Panc1 (cell line): ENCODE measurements around the gene EYA2.

Experiments used
- CTCF ChIP-seq: fragments of 450-650 bp; IDR thresholded peaks from 2 replicates; pipeline ENCODE4 v1.5.1; 2017; ENCODE audit warnings: mild to moderate bottlenecking
- POLR2AphosphoS5 ChIP-seq: IDR thresholded peaks from 2 replicates; pipeline ENCODE4 v1.6.1; 2012; ENCODE audit warnings: mild to moderate bottlenecking, low read depth, low read length, moderate library complexity
- REST ChIP-seq, 2 experiments: IDR thresholded peaks; 2 replicates each; pipeline ENCODE4 v1.6.1; 2011 to 2012; ENCODE audit warnings: low read depth in 2 of 2, control low read depth in 1 of 2, low read length in 1 of 2, mild to moderate bottlenecking in 1 of 2, moderate library complexity in 1 of 2; ENCODE audit not compliant: insufficient read depth in 1 of 2
- SIN3A ChIP-seq: IDR thresholded peaks from 2 replicates; pipeline ENCODE4 v1.6.1; 2012; ENCODE audit warnings: low read depth, mild to moderate bottlenecking, low read length, moderate library complexity, borderline replicate concordance; ENCODE audit not compliant: insufficient read depth
- TCF7L2 ChIP-seq: IDR thresholded peaks from 2 replicates; pipeline ENCODE4 v1.6.1; 2011; ENCODE audit warnings: mild to moderate bottlenecking, low read depth, low read length, inconsistent platforms

GRCh38 chr20:47067776-47068175, 173.1 kb downstream of the EYA2 start:
- TF ChIP-seq REST (IDR thresholded peaks at IDR 0.05; ENCODE audit: insufficient read depth in 1 of 2, low read depth in 2 of 2, low read length in 1 of 2) (no peak), CTCF (no peak), POLR2AphosphoS5 (no peak), TCF7L2 (no peak), SIN3A (no peak)
